Measurements from ENCODE around the gene ZBTB7C. TPM values are rescaled to one million over a fixed set of nuclear protein-coding genes. Genes with fewer than 3 reads are reported as not detected.

The ZBTB7C gene
- total RNA-seq, 4 donors from 2014 or later, result 26.0 to 50.6 (median 46.2) TPM

DNA sequence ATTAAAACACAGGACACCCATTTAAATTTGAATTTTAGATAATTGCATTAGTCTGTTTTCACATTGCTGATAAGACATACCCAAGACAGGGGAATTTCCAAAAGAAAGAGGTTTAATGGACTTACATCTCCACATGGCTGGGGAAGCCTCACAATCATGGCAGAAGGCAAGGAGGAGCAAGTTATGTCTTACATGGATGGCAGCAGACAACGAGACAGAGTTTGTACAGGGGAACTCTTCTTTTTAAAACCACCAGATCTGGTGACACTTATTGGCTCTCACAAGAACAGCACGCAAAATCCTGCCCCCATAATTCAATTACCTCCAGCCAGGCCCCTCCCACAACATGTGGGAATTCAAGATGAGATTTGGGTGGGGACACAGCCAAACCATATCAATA, 398.9 kb downstream of the ZBTB7C start:
- H3K27me3 ChIP-seq, result no peaks in the 10 kb centered on the region
- DNase-seq (ENCODE audit: low spot score in 2 of 2), result peak in 1 of 2 donors; percentile 12
- no peak overlapping the region for H3K27ac ChIP-seq
- peaks cover 12% of the 10 kb centered on the region for H3K4me1 ChIP-seq
- H3K36me3 ChIP-seq, result no peaks in the 10 kb centered on the region
- TF ChIP-seq POLR2AphosphoS5 (IDR thresholded peaks at IDR 0.05) (no peak), POLR2A (IDR thresholded peaks at IDR 0.05) (no peak), EP300 (IDR thresholded peaks at IDR 0.05) (no peak)
- TF ChIP-seq, protein P1, sequence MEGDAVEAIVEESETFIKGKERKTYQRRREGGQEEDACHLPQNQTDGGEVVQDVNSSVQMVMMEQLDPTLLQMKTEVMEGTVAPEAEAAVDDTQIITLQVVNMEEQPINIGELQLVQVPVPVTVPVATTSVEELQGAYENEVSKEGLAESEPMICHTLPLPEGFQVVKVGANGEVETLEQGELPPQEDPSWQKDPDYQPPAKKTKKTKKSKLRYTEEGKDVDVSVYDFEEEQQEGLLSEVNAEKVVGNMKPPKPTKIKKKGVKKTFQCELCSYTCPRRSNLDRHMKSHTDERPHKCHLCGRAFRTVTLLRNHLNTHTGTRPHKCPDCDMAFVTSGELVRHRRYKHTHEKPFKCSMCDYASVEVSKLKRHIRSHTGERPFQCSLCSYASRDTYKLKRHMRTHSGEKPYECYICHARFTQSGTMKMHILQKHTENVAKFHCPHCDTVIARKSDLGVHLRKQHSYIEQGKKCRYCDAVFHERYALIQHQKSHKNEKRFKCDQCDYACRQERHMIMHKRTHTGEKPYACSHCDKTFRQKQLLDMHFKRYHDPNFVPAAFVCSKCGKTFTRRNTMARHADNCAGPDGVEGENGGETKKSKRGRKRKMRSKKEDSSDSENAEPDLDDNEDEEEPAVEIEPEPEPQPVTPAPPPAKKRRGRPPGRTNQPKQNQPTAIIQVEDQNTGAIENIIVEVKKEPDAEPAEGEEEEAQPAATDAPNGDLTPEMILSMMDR (IDR thresholded peaks at IDR 0.05), result no peak
- no peak overlapping the region for H3K4me3 ChIP-seq
- no peaks in the 10 kb centered on the region for H3K9me3 ChIP-seq
- 98% methylated on average over 2 of the region's 2 CpGs for WGBS

DNA sequence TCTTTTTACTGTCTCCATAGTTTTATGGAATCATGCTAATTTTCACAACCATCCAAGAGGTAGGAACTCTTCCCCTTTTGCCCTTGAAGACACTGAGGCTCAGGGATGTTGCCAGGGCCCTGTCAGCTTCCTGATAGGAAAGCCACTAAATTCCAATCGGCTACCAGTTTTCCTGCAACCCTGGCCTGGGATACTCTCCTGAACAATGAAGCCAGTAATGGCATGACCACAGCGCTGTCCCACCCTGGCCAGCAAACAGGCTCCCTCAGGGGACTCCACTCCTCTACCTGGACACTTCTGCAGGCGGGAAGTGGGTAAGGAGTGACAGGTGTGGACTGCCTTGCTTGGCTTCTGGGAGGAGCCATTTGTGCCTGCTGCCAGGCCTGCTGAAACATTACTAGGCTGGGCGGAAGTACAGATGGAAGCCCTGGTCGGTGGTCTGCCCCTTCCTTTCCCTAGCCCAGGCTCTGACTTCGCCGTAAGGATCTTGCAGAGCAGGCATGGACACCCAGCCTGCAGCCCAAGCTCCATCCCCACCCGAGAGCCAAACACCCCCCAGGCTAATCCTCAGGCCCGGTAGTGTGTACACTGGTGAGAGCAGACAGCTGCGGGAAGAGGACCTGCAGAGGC, 400.0 kb downstream of the ZBTB7C start:
- TF ChIP-seq POLR2A (IDR thresholded peaks at IDR 0.05), result no peak
- no peak for TF ChIP-seq POLR2AphosphoS5 (IDR thresholded peaks at IDR 0.05)
- TF ChIP-seq, protein P1 (IDR thresholded peaks at IDR 0.05), result no peak
- TF ChIP-seq EP300 (IDR thresholded peaks at IDR 0.05), result no peak
- Histone ChIP-seq H3K4me3 (no peak overlapping the region), H3K4me1 (peaks cover 12% of the 10 kb centered on the region), H3K9me3 (no peaks in the 10 kb centered on the region), H3K27ac (no peak overlapping the region), H3K27me3 (no peaks in the 10 kb centered on the region), H3K36me3 (no peaks in the 10 kb centered on the region)
- peak in 1 of 2 donors; percentile 54 for DNase-seq (ENCODE audit: low spot score in 2 of 2)
- 92% methylated on average over 7 of the region's 10 CpGs for WGBS

DNA sequence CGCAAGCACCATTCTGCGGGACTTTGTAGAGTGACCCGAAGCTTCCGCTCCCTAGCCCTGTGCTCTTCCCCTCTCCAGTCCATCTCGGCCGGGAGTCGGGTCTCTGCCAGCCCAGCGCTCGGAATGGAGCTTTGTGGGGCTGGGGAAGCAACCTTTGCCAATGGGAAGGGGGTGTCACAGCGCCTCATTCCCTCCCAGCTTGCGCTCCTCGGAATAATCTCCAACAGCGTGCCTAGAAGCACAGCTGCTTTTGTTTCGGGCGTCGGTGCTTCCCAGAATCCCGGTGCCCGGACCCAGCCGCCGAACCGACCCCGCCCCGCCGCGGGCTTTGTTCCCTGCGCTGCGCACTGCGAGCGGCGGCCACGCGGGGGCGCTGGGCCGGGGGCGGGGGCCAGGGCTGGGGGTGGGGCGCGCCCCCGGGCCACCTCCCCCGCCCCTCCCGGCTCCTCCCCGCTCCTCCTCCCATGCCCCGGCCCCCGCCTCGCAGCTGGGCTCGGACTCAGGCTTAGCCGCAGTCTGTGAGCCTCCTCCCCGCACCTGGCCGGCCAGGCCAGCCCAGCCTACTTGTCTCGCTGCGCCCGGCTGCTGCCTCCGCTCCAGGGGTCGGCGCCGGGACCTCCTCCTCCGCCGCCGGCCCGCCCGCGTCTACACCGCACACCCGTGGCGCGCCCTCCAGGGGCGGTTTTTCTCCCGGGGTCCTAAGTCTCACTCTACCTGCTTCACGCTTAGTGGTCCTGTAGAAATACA, 401.1 kb downstream of the ZBTB7C start:
- no peaks in the 10 kb centered on the region for H3K36me3 ChIP-seq
- H3K27me3 ChIP-seq, result no peaks in the 10 kb centered on the region
- TF ChIP-seq, protein P1 (IDR thresholded peaks at IDR 0.05), result peak in 1 of 2 donors; percentile 95
- TF ChIP-seq POLR2AphosphoS5 (IDR thresholded peaks at IDR 0.05) (no peak), EP300 (IDR thresholded peaks at IDR 0.05) (no peak), POLR2A (IDR thresholded peaks at IDR 0.05) (no peak)
- WGBS, result 19% methylated on average over 12 of the region's 68 CpGs
- peak overlapping the region; percentile 19 for H3K27ac ChIP-seq
- H3K4me3 ChIP-seq, result peak overlapping the region; percentile 66
- H3K4me1 ChIP-seq, result peaks cover 18% of the 10 kb centered on the region
- DNase-seq (ENCODE audit: low spot score in 2 of 2), result peak in 1 of 2 donors; percentile 81
- H3K9me3 ChIP-seq, result no peaks in the 10 kb centered on the region

DNA sequence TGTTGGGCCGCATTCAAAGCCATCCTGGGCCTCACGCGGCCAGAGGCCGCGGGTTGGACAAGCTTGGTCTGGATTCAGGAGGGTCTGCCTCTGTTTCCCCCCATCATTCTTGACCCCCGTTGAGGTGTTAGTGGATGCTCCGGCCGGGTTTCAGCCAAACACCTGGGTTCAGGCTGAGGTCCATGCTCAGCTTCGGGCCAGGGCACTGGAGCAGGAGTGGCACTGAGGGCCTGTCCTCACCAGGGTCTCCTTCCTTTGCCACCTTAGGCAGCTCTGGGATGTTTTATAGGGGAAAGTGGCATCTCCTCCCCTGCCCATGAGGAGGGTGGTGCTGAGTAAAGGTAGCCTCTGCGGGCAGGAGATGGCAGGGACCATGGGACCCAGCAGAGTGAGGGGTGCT, 401.8 kb downstream of the ZBTB7C start:
- H3K9me3 ChIP-seq, result no peaks in the 10 kb centered on the region
- DNase-seq (ENCODE audit: low spot score in 2 of 2), result peak in 1 of 2 donors; percentile 56
- H3K27ac ChIP-seq, result no peak overlapping the region
- H3K36me3 ChIP-seq, result no peaks in the 10 kb centered on the region
- WGBS, result 91% methylated on average over 7 of the region's 10 CpGs
- peak overlapping the region; percentile 66 for H3K4me3 ChIP-seq
- H3K27me3 ChIP-seq, result no peaks in the 10 kb centered on the region
- TF ChIP-seq POLR2AphosphoS5 (IDR thresholded peaks at IDR 0.05), result no peak
- no peak for TF ChIP-seq EP300 (IDR thresholded peaks at IDR 0.05)
- TF ChIP-seq, protein P1 (IDR thresholded peaks at IDR 0.05), result no peak
- no peak for TF ChIP-seq POLR2A (IDR thresholded peaks at IDR 0.05)
- peaks cover 19% of the 10 kb centered on the region for H3K4me1 ChIP-seq
